Ascending aorta (tissue), 2 donors: ENCODE measurements around the gene HDHD5. TPM values are rescaled to one million over a fixed set of nuclear protein-coding genes. Genes with fewer than 3 reads are reported as not detected.
A peak's percentile ranks its signal among the peaks of the same experiment; 100 is the strongest.

Source experiments
- DNase-seq, 2 donors: peaks; one replicate each; pipeline ENCODE4 v3.0.0-alpha.2; 2019; ENCODE audit warnings: low spot score in 2 of 2
- H3K27ac ChIP-seq, 2 donors: fragments of 200-600 bp; sonication (generic); one replicate each; pipeline ENCODE4 v1.5.1; 2016 to 2017; ENCODE audit warnings: mild to moderate bottlenecking in 1 of 2
- H3K27me3 ChIP-seq: fragments of 200-600 bp; sonication (generic); one replicate; pipeline ENCODE4 v1.5.1; 2017
- H3K36me3 ChIP-seq, 2 donors: fragments of 200-600 bp; sonication (generic); one replicate each; pipeline ENCODE4 v1.5.1; 2016
- H3K4me1 ChIP-seq, 2 donors: fragments of 200-600 bp; sonication (generic); one replicate each; pipeline ENCODE4 v1.5.1; 2016 to 2017; ENCODE audit warnings: mild to moderate bottlenecking in 1 of 2
- H3K4me3 ChIP-seq, 2 donors: fragments of 200-600 bp; sonication (generic); one replicate each; pipeline ENCODE4 v1.5.1; 2016 to 2017; ENCODE audit warnings: mild to moderate bottlenecking in 1 of 2
- H3K9me3 ChIP-seq, 2 donors: fragments of 200-600 bp; sonication (generic); one replicate each; pipeline ENCODE4 v1.5.1; 2016
- CTCF ChIP-seq, 3 experiments: fragments of 200-600 bp in 2 of 3; fragments of 450-650 bp in 1 of 3; sonication (generic) in 2 of 3; IDR thresholded peaks; one replicate each; pipeline ENCODE4 v1.5.1; 2016 to 2019; ENCODE audit warnings: antibody characterized with exemption in 3 of 3, mild to moderate bottlenecking in 1 of 3, moderate library complexity in 1 of 3
- intact Hi-C: fragments of 100-400 bp; cut with DNase I; formaldehyde crosslinking; loops from one replicate; pipeline ENCODE4 v1.15.1; 2023
- total RNA-seq: library from RNA; depleted of rRNA; stranded (reverse); fragments of >200 nt; gene quantifications from one replicate; pipeline ENCODE4 v1.1.0, GENCODE V29; 2016

The HDHD5 gene
- 55.8 TPM for total RNA-seq

- H3K4me1 ChIP-seq: peaks cover 9 to 20% of the 10 kb centered on the region in 2 donors
- DNase-seq: peak; percentile 31 to 93
- intact Hi-C loops: loop anchor here (1.0 to 5.0 kb wide), 3 partner anchors 12 to 478 kb away; partner anchors contain the start of gene BCL2L13
- TF ChIP-seq CTCF (IDR thresholded peaks at IDR 0.05): no peak
- peak within 1 kb of the TSS; percentile 90 for H3K27ac ChIP-seq
- H3K4me3 ChIP-seq: peak within 1 kb of the TSS; percentile 73 to 81
- no peaks in the 10 kb centered on the region for H3K36me3 ChIP-seq
- H3K9me3 ChIP-seq: no peaks in the 10 kb centered on the region
- H3K27me3 ChIP-seq: no peaks in the 10 kb centered on the region
These were observed at the start of gene HDHD5 for GRCh38 chr22:17158568-17159503. TSS of gene HDHD5 (minus strand) at chr22:17159277. CDS start at chr22:17159251, 26 bp downstream.

- no peak for TF ChIP-seq CTCF (IDR thresholded peaks at IDR 0.05)
- Histone ChIP-seq H3K27ac (no peak overlapping the region), H3K27me3 (no peaks in the 10 kb centered on the region)
These were observed 46.4 kb upstream of the HDHD5 start for GRCh38 chr22:17205432-17205831.

GRCh38 chr22:17201285-17201945 lies 42.3 kb upstream of the HDHD5 start:
- Histone ChIP-seq H3K4me1 (no peaks in the 10 kb centered on the region), H3K9me3 (no peaks in the 10 kb centered on the region), H3K27me3 (no peaks in the 10 kb centered on the region), H3K27ac (no peak overlapping the region), H3K4me3 (no peak overlapping the region), H3K36me3 (no peaks in the 10 kb centered on the region)
- intact Hi-C loops: no loop called here
- TF ChIP-seq CTCF (IDR thresholded peaks at IDR 0.05): no peak
- no peak for DNase-seq

More at GRCh38 chr22:17205432-17205831, 46.4 kb upstream of the HDHD5 start:
- DNase-seq: no peak
- Histone ChIP-seq H3K4me1 (no peaks in the 10 kb centered on the region), H3K36me3 (no peaks in the 10 kb centered on the region), H3K9me3 (no peaks in the 10 kb centered on the region), H3K4me3 (no peak overlapping the region)
- intact Hi-C loops: no loop called here

- no peak for DNase-seq
- H3K27ac ChIP-seq: no peak overlapping the region
These were observed 40.1 kb upstream of the HDHD5 start for GRCh38 chr22:17199003-17199731.

More at GRCh38 chr22:17199003-17199731, 40.1 kb upstream of the HDHD5 start:
- Histone ChIP-seq H3K36me3 (no peaks in the 10 kb centered on the region), H3K9me3 (no peaks in the 10 kb centered on the region), H3K4me1 (no peaks in the 10 kb centered on the region), H3K4me3 (peak overlapping the region; percentile 31 to 45), H3K27me3 (no peaks in the 10 kb centered on the region)
- TF ChIP-seq CTCF (IDR thresholded peaks at IDR 0.05): no peak
- intact Hi-C loops: no loop called here
